Stimulated activated CD8-positive, alpha-beta memory T cell treated with anti-CD3 and anti-CD28 coated beads, Interleukin-4, amount 100 ng/mL, for 4 hours (primary cell): ENCODE measurements around the gene SIK1.
"Not testable (repeated sequence)": the region's sequence is repeated elsewhere in the genome, so short reads cannot be mapped to it uniquely, and the experiment has no call there.

Experiments
- DNase-seq, 2 donors: peaks; one replicate each; pipeline ENCODE4 v3.0.0-alpha.2; 2020; ENCODE audit warnings: low read depth in 2 of 2, low spot score in 1 of 2

The SIK1 gene

GRCh38 chr21:43440835-43441727 lies 14.2 kb upstream of the SIK1 start:
- DNase-seq, result not testable (repeated sequence)

- DNase-seq, result not testable (repeated sequence)
These were observed 12.6 kb upstream of the SIK1 start for GRCh38 chr21:43439316-43440075.

GRCh38 chr21:43436272-43436671 lies 9.3 kb upstream of the SIK1 start:
- DNase-seq, result not testable (repeated sequence)

GRCh38 chr21:43433340-43434136 lies 6.6 kb upstream of the SIK1 start:
- DNase-seq, result not testable (repeated sequence)

- DNase-seq, result not testable (repeated sequence)
These were observed 4.0 kb upstream of the SIK1 start for GRCh38 chr21:43430830-43431416.

GRCh38 chr21:43428964-43429363 lies 2.0 kb upstream of the SIK1 start:
- not testable (repeated sequence) for DNase-seq

GRCh38 chr21:43427242-43427559 lies 270 bp upstream of the SIK1 start:
- not testable (repeated sequence) for DNase-seq

GRCh38 chr21:43426004-43426403 lies 927 bp downstream of the SIK1 start:
- DNase-seq, result not testable (repeated sequence)

GRCh38 chr21:43419475-43419874 lies 7.5 kb downstream of the SIK1 start:
- not testable (repeated sequence) for DNase-seq

GRCh38 chr21:43414576-43414975 lies 12.4 kb downstream of the SIK1 start:
- DNase-seq, result not testable (repeated sequence)

GRCh38 chr21:43412020-43412788 lies 14.7 kb downstream of the SIK1 start:
- not testable (repeated sequence) for DNase-seq

GRCh38 chr21:43410456-43411068 lies 16.4 kb downstream of the SIK1 start:
- DNase-seq, result not testable (repeated sequence)

GRCh38 chr21:43407139-43407538 lies 19.8 kb downstream of the SIK1 start:
- not testable (repeated sequence) for DNase-seq

GRCh38 chr21:43404450-43404849 lies 22.5 kb downstream of the SIK1 start:
- DNase-seq, result not testable (repeated sequence)

GRCh38 chr21:43403651-43404430 lies 23.1 kb downstream of the SIK1 start:
- not testable (repeated sequence) for DNase-seq

- DNase-seq, result not testable (repeated sequence)
These were observed 25.8 kb downstream of the SIK1 start for GRCh38 chr21:43401125-43401524.

GRCh38 chr21:43399595-43400015 lies 27.3 kb downstream of the SIK1 start:
- DNase-seq, result not testable (repeated sequence)

- not testable (repeated sequence) for DNase-seq
These were observed 27.8 kb downstream of the SIK1 start for GRCh38 chr21:43399136-43399535.

- not testable (repeated sequence) for DNase-seq
These were observed 28.4 kb downstream of the SIK1 start for GRCh38 chr21:43398533-43398932.
